ENCODE measurements around the gene ZNF280D.

The ZNF280D gene

DNA sequence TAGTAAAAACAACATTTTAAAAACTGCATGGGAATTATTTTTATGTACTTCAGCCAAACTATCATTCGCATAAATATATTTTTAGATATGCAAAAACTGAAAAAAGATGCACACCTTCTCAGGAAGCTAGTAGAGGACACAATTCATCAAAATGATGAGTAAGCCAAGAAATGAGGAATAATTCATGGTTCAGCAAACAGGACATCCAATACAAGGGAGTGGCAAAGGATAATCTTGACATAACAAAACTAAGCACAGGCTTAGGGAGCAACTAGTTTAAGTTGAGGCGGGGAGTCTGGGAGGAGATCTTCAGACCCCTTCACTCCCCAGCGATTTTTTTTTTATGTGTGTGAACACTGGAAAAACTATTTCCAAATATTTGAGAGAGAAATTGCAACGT, 93.7 kb downstream of the ZNF280D start:
- DNase-seq (ENCODE audit: low spot score): no peak

- DNase-seq (ENCODE audit: low spot score): no peak
Observed at GRCh38 chr15:56631765-56632164, 101.5 kb downstream of the ZNF280D start.

DNA sequence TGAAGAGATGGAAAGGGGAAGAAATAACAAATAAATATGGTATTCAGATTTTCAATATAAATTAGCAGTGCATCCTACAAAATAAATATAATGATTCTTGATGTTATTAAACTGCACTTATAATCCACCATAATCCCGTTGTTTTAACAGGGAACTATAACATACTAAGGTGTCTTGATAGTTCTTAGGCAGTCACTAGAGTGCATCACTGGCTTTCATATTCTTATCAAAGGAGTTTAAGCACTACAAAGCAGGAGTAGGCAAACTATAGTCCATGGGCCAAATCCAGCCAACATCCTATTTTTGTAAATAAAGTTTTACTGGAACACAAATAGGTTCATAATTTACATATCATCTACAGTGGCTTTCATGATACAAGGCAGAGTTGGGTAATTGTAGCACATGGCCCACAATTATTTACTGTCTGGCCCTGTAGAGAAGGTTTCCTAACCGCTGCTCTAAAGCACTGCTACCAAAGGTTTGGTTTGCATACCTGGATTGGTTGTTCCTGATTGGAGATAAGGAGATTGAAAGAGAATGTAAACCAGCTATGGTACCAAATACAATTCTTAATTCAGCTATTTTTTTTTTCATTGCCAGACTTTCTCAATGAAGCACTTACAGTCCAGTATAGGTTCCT, 104.3 kb downstream of the ZNF280D start:
- no peak for DNase-seq (ENCODE audit: low spot score)

- DNase-seq (ENCODE audit: low spot score): no peak
Observed at GRCh38 chr15:56619887-56620286, 113.4 kb downstream of the ZNF280D start.

DNA sequence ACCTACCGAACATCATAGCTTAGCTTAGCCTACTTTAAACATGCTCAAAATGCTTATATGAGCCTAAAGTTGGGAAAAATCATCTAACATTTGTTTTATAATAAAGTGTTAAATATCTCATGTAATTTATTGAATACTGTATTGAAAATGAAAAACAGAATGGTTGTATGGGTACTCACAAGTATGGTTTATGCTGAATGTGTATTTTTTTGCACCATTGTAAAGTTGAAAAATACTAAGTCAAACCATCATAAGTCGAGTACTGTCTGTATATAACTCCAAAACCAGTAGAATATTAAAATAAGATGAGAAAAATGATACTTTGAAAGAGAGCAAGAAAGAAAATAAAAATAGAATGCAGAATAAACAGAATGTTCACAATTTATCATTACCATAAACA, 115.7 kb downstream of the ZNF280D start:
- no peak for DNase-seq (ENCODE audit: low spot score)

- DNase-seq (ENCODE audit: low spot score): no peak
Observed at GRCh38 chr15:56616551-56616950, 116.8 kb downstream of the ZNF280D start.

- DNase-seq (ENCODE audit: low spot score): no peak
Observed at GRCh38 chr15:56613811-56614210, 119.5 kb downstream of the ZNF280D start.

DNA sequence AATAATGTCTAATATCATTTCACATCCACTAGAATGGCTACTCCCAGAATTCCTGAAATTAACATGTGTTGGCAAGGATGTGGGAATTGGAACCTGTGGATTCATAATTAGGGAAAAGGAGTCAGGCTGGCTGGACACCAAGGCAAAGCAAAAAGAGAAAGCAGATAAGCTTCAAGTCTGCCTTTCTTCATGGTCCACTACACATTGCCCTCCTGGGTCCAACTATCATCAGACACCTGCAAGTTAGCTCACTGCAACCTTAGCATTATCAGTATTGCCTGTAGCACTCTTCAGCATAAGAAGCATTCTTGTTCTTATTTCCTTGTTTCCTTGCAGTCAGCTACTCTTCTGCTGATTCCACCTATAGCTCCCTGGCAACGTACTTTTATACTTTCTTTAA, 124.3 kb downstream of the ZNF280D start:
- no peak for DNase-seq (ENCODE audit: low spot score)

GRCh38 chr15:56608140-56608778, 125.0 kb downstream of the ZNF280D start:
- no peak for DNase-seq (ENCODE audit: low spot score)

- no peak for DNase-seq (ENCODE audit: low spot score)
Observed at GRCh38 chr15:56602253-56602652, 131.1 kb downstream of the ZNF280D start.

DNA sequence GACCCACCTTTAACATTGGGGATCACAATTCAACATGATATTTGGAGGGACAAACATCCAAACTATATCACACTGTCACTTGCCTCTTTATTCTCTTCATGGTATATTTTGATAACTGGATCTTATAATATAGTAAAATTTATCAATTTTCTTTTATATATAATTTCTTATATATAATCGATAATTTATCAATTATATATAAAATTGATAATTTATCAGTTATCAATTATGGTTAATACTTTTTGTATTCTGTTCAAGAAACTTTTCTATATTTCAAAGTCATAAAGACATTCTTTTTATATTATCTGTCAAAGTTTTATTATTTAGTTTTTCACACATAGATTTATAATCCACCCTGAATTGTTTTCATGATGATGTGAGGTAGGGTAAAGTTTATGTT, 132.9 kb downstream of the ZNF280D start:
- DNase-seq (ENCODE audit: low spot score): no peak

- no peak for DNase-seq (ENCODE audit: low spot score)
Observed at GRCh38 chr15:56598991-56599390, 134.3 kb downstream of the ZNF280D start.

GRCh38 chr15:56587686-56588085, 145.6 kb downstream of the ZNF280D start:
- DNase-seq (ENCODE audit: low spot score): no peak

- no peak for DNase-seq (ENCODE audit: low spot score)
Observed at GRCh38 chr15:56586206-56586605, 147.1 kb downstream of the ZNF280D start.

- DNase-seq (ENCODE audit: low spot score): no peak
Observed at GRCh38 chr15:56582785-56583184, 150.5 kb downstream of the ZNF280D start.

All from hematopoietic multipotent progenitor cell treated with erythropoietin and hydrocortisone succinate and interleukin-3 and kit ligand, for 15 days (in vitro differentiated cells).